Right lobe of liver (tissue), 4 donors: ENCODE results near the gene TBX2.

Experiments used
- CTCF ChIP-seq, 4 donors: fragments of 200-600 bp in 3 of 4; fragments of 450-650 bp in 1 of 4; IDR thresholded peaks; one replicate each; pipeline versions ENCODE4 v1.5.1 to v1.8.0; 2016 to 2022; ENCODE audit warnings: antibody characterized with exemption in 4 of 4, mild to moderate bottlenecking in 2 of 4
- POLR2A ChIP-seq: fragments of 450-650 bp; IDR thresholded peaks from one replicate; pipeline ENCODE4 v1.6.1; 2017; ENCODE audit warnings: antibody characterized with exemption, mild to moderate bottlenecking
- donor health status: DM: no; HTN: no; CAD: no.
- donor health status: DM: no; HTN: no; CAD: no.
- donor health status: DM: no; HTN: yes; CAD: no.

GRCh38 chr17:61393904-61394629, 5.6 kb upstream of the TBX2 start:
- TF ChIP-seq CTCF (IDR thresholded peaks at IDR 0.05) (no peak), POLR2A (no peak)
